ENCODE results near the gene TSGA10.
"Not testable (repeated sequence)": the region's sequence is repeated elsewhere in the genome, so short reads cannot be mapped to it uniquely, and the experiment has no call there.

The TSGA10 gene

GRCh38 chr2:99154643-99155536 is at the start of gene TSGA10, which contains the start of gene LIPT1:
TSS of gene TSGA10 (minus strand) at chr2:99154942. CDS start at chr2:99109439, 45,503 bp downstream.
TSS of gene LIPT1 (plus strand) at chr2:99154967. CDS start at chr2:99161958, 6,991 bp downstream.
- DNase-seq = peak; percentile 94

GRCh38 chr2:99201959-99202678 is 47.4 kb upstream of the TSGA10 start:
- no peak for DNase-seq

- no peak for DNase-seq
These were observed 45.5 kb upstream of the TSGA10 start for GRCh38 chr2:99200076-99200800.

- no peak for DNase-seq
These were observed 43.5 kb upstream of the TSGA10 start for GRCh38 chr2:99198103-99198841.

GRCh38 chr2:99192364-99192763 is 37.6 kb upstream of the TSGA10 start:
- DNase-seq = not testable (repeated sequence)

- DNase-seq = no peak
These were observed 35.8 kb upstream of the TSGA10 start for GRCh38 chr2:99190548-99190947.

- DNase-seq = no peak
These were observed 33.6 kb upstream of the TSGA10 start for GRCh38 chr2:99188357-99188756.

- DNase-seq = no peak
These were observed 32.3 kb upstream of the TSGA10 start for GRCh38 chr2:99187011-99187410.

- no peak for DNase-seq
These were observed 30.1 kb upstream of the TSGA10 start for GRCh38 chr2:99184811-99185210.

- DNase-seq = no peak
These were observed 28.3 kb upstream of the TSGA10 start for GRCh38 chr2:99183025-99183424.

GRCh38 chr2:99181624-99182000 is 26.9 kb upstream of the TSGA10 start:
- DNase-seq = no peak

- peak; percentile 93 for DNase-seq
These were observed 26.2 kb upstream of the TSGA10 start, which contains the start of the genes MITD1 and MRPL30 for GRCh38 chr2:99180755-99181623. TSS of gene MITD1 (minus strand) at chr2:99181058. CDS start at chr2:99180981, 77 bp downstream. TSS of gene MRPL30 (plus strand) at chr2:99181184. CDS start at chr2:99186204, 5,020 bp downstream.

GRCh38 chr2:99171377-99172140 is 16.8 kb upstream of the TSGA10 start:
- DNase-seq = no peak

- DNase-seq = no peak
These were observed 14.8 kb upstream of the TSGA10 start for GRCh38 chr2:99169534-99169933.

GRCh38 chr2:99166218-99166617 is 11.5 kb upstream of the TSGA10 start:
- no peak for DNase-seq

GRCh38 chr2:99159594-99159993 is 4.9 kb upstream of the TSGA10 start:
- no peak for DNase-seq

- no peak for DNase-seq
These were observed 3.9 kb upstream of the TSGA10 start for GRCh38 chr2:99158599-99158998.

GRCh38 chr2:99156891-99157290 is 2.1 kb upstream of the TSGA10 start:
- DNase-seq = no peak

GRCh38 chr2:99153921-99154604 is 679 bp downstream of the TSGA10 start:
- DNase-seq = no peak

Data from activated CD8-positive, alpha-beta memory T cell treated with anti-CD3 and anti-CD28 coated beads for 24 hours (primary cell).